CD14-positive monocyte (primary cell): ENCODE data around the gene XPO6. TPM values are rescaled to one million over a fixed set of nuclear protein-coding genes. Genes with fewer than 3 reads are reported as not detected.
A peak's percentile ranks its signal among the peaks of the same experiment; 100 is the strongest.

Source experiments
- DNase-seq, 3 donors: peaks; one replicate each; pipeline ENCODE4 v3.0.0-alpha.2; 2011 to 2022
- H2AFZ ChIP-seq: 2 replicates; pipeline ENCODE4 v1.6.0; 2012; ENCODE audit warnings: mild to moderate bottlenecking, low read depth, low read length, inconsistent platforms; ENCODE audit not compliant: insufficient read depth, poor library complexity, severe bottlenecking
- H3K27ac ChIP-seq, 2 donors: 1 replicate in 1 of 2; 2 replicates in 1 of 2; pipeline ENCODE4 v1.5.1; 2012 to 2013; ENCODE audit warnings: low read length in 2 of 2, control low read depth in 1 of 2, inconsistent platforms in 1 of 2, low read depth in 1 of 2, mild to moderate bottlenecking in 1 of 2
- H3K27me3 ChIP-seq, 2 donors: one replicate each; pipeline versions ENCODE4 v1.6.0 to v1.6.1; 2011 to 2013; ENCODE audit warnings: low read length in 2 of 2; ENCODE audit not compliant: control insufficient read depth in 2 of 2, insufficient read depth in 2 of 2
- H3K36me3 ChIP-seq, 2 donors: replicated peaks in 1 of 2; 1 replicate in 1 of 2; 2 replicates in 1 of 2; pipeline versions ENCODE4 v1.5.1 to v1.6.1; 2012 to 2013; ENCODE audit warnings: low read length in 2 of 2, control low read depth in 1 of 2, inconsistent platforms in 1 of 2, mild to moderate bottlenecking in 1 of 2; ENCODE audit not compliant: insufficient read depth in 2 of 2, control insufficient read depth in 1 of 2
- H3K4me1 ChIP-seq, 2 donors: 1 replicate in 1 of 2; 2 replicates in 1 of 2; pipeline versions ENCODE4 v1.5.1 to v1.6.1; 2012 to 2013; ENCODE audit warnings: low read length in 2 of 2, control low read depth in 1 of 2, inconsistent platforms in 1 of 2, mild to moderate bottlenecking in 1 of 2, moderate library complexity in 1 of 2; ENCODE audit not compliant: insufficient read depth in 2 of 2, control insufficient read depth in 1 of 2
- H3K4me2 ChIP-seq: replicated peaks from 2 replicates; pipeline ENCODE3; 2012; ENCODE audit warnings: low read length, moderate library complexity, mild to moderate bottlenecking; ENCODE audit not compliant: poor library complexity, severe bottlenecking; ENCODE audit errors: extremely low read depth
- H3K4me3 ChIP-seq, 3 experiments: fragments of 200-600 bp in 1 of 3; sonication (generic) in 1 of 3; replicated peaks in 1 of 3; 1 replicate in 2 of 3; 2 replicates in 1 of 3; pipeline ENCODE4 v1.5.1; 2011 to 2013; ENCODE audit warnings: low read length in 3 of 3, mild to moderate bottlenecking in 3 of 3, control low read depth in 2 of 3, low read depth in 2 of 3, inconsistent platforms in 1 of 3, moderate library complexity in 1 of 3
- H3K79me2 ChIP-seq: 2 replicates; pipeline ENCODE4 v1.6.0; 2012; ENCODE audit warnings: mild to moderate bottlenecking, control low read depth, inconsistent platforms, low read length, moderate library complexity; ENCODE audit not compliant: insufficient read depth
- H3K9ac ChIP-seq: 2 replicates; pipeline ENCODE4 v1.6.0; 2017; ENCODE audit warnings: low read length, mild to moderate bottlenecking; ENCODE audit not compliant: insufficient read depth, poor library complexity, severe bottlenecking
- H3K9me3 ChIP-seq, 2 donors: replicated peaks in 1 of 2; 1 replicate in 1 of 2; 2 replicates in 1 of 2; pipeline versions ENCODE4 v1.5.1 to v1.6.1; 2012 to 2013; ENCODE audit warnings: low read length in 2 of 2, control low read depth in 1 of 2; ENCODE audit not compliant: control insufficient read depth in 1 of 2, insufficient read depth in 1 of 2
- H4K20me1 ChIP-seq: 2 replicates; pipeline ENCODE4 v1.6.0; 2012; ENCODE audit warnings: mild to moderate bottlenecking, low read length, control low read depth, moderate library complexity; ENCODE audit not compliant: insufficient read depth
- H3K27ac Mint-ChIP-seq, 7 donors: one replicate each; pipeline ENCODE4 v1.8.0; 2020; ENCODE audit warnings: mild to moderate bottlenecking in 7 of 7, mixed read lengths in 7 of 7, moderate library complexity in 6 of 7, inconsistent platforms in 2 of 7
- H3K27me3 Mint-ChIP-seq, 3 donors: one replicate each; pipeline ENCODE4 v1.8.0; 2021 to 2022; ENCODE audit warnings: low read depth in 3 of 3, mild to moderate bottlenecking in 3 of 3, mixed read lengths in 3 of 3, moderate library complexity in 3 of 3, inconsistent platforms in 1 of 3
- H3K36me3 Mint-ChIP-seq, 2 donors: one replicate each; pipeline ENCODE4 v1.8.0; 2020; ENCODE audit warnings: mixed read lengths in 2 of 2, inconsistent platforms in 1 of 2, mild to moderate bottlenecking in 1 of 2
- H3K4me1 Mint-ChIP-seq: one replicate; pipeline ENCODE4 v1.8.0; 2020; ENCODE audit warnings: mild to moderate bottlenecking, mixed read lengths
- H3K4me3 Mint-ChIP-seq, 2 donors: one replicate each; pipeline ENCODE4 v1.8.0; 2020; ENCODE audit warnings: mild to moderate bottlenecking in 2 of 2, mixed read lengths in 2 of 2, moderate library complexity in 1 of 2
- H3K9me3 Mint-ChIP-seq, 7 donors: one replicate each; pipeline ENCODE4 v1.8.0; 2020 to 2022; ENCODE audit warnings: mixed read lengths in 7 of 7, mild to moderate bottlenecking in 6 of 7, moderate library complexity in 6 of 7, inconsistent platforms in 2 of 7
- WGBS: methylation state at CpG from one replicate; pipeline ENCODE4 v1.1.5; 2013; ENCODE audit warnings: missing lambda C conversion rate; ENCODE audit not compliant: insufficient coverage; 5-methylcytosine and 5-hydroxymethylcytosine counted together
- intact Hi-C, 2 donors: fragments of 100-400 bp; cut with micrococcal nuclease; formaldehyde crosslinking; loops; one replicate each; pipeline versions ENCODE4 v1.15.0 to v1.15.1; 2023
- polyA plus RNA-seq, 3 donors: library from polyadenylated mRNA; depleted of rRNA in 1 of 3; unstranded in 2 of 3; stranded (reverse) in 1 of 3; fragments of 300-500 nt in 2 of 3; fragments of >200 nt in 1 of 3; fragmentation: Illumina TruSeq in 2 of 3; gene quantifications; 1 replicate in 2 of 3; 2 replicates in 1 of 3; pipeline ENCODE4 v1.2.3, GENCODE V29; 2012 to 2021
- TF ChIP-seq, protein P1 (sequence below): fragments of 200-600 bp; IDR thresholded peaks from one replicate; pipeline ENCODE4 v1.8.0; 2022; ENCODE audit warnings: antibody characterized with exemption, mild to moderate bottlenecking

The XPO6 gene
- polyA plus RNA-seq, 3 donors, result 35.7 to 166 (median 38.3) TPM

DNA sequence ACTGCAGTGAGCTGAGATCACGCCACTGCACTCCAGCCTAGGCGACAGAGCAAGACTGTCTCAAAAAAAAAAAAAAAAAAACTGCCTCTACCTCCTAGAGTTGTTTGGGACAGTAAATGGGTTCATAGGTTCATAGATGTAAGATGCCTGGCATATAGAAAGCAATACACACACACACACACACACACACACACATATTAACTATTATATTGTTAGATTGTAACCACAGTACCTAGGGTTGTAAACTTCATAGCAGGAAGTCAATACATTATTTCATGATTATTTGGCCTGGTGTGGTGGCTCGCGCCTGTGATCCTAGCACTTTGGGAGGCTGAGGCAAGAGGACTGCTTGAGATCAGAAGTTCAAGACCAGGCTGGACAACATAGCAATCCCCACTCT lies 5.8 kb downstream of the XPO6 start:
- peaks cover 100% of the 10 kb centered on the region for H4K20me1 ChIP-seq
- peaks cover 48 to 78% of the 10 kb centered on the region in 2 donors for H3K36me3 ChIP-seq
- H3K4me3 ChIP-seq, result no peak overlapping the region
- Mint-ChIP-seq H3K4me3 (no peak overlapping the region), H3K9me3 (peaks cover 0 to 2% (median 0%) of the 10 kb centered on the region in 7 donors), H3K4me1 (peaks cover 45% of the 10 kb centered on the region), H3K36me3 (peaks cover 17 to 27% of the 10 kb centered on the region in 2 donors), H3K27ac (peak overlapping the region in 2 of 7 donors; percentile 67 to 77), H3K27me3 (peaks cover 0 to 1% (median 0%) of the 10 kb centered on the region in 3 donors)
- no peak overlapping the region for H2AFZ ChIP-seq
- H3K4me2 ChIP-seq, result no peak overlapping the region
- TF ChIP-seq, protein P1, sequence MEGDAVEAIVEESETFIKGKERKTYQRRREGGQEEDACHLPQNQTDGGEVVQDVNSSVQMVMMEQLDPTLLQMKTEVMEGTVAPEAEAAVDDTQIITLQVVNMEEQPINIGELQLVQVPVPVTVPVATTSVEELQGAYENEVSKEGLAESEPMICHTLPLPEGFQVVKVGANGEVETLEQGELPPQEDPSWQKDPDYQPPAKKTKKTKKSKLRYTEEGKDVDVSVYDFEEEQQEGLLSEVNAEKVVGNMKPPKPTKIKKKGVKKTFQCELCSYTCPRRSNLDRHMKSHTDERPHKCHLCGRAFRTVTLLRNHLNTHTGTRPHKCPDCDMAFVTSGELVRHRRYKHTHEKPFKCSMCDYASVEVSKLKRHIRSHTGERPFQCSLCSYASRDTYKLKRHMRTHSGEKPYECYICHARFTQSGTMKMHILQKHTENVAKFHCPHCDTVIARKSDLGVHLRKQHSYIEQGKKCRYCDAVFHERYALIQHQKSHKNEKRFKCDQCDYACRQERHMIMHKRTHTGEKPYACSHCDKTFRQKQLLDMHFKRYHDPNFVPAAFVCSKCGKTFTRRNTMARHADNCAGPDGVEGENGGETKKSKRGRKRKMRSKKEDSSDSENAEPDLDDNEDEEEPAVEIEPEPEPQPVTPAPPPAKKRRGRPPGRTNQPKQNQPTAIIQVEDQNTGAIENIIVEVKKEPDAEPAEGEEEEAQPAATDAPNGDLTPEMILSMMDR, result no peak
- no CpG with 5 or more reads among the region's 4 CpGs for WGBS
- peaks cover 100% of the 10 kb centered on the region for H3K79me2 ChIP-seq
- H3K9me3 ChIP-seq, result no peaks in the 10 kb centered on the region
- intact Hi-C loops, result no loop called here
- peaks cover 18 to 33% of the 10 kb centered on the region in 2 donors for H3K4me1 ChIP-seq
- no peak for DNase-seq
- H3K27me3 ChIP-seq, result no peaks in the 10 kb centered on the region
- no peak overlapping the region for H3K9ac ChIP-seq
- H3K27ac ChIP-seq, result no peak overlapping the region

DNA sequence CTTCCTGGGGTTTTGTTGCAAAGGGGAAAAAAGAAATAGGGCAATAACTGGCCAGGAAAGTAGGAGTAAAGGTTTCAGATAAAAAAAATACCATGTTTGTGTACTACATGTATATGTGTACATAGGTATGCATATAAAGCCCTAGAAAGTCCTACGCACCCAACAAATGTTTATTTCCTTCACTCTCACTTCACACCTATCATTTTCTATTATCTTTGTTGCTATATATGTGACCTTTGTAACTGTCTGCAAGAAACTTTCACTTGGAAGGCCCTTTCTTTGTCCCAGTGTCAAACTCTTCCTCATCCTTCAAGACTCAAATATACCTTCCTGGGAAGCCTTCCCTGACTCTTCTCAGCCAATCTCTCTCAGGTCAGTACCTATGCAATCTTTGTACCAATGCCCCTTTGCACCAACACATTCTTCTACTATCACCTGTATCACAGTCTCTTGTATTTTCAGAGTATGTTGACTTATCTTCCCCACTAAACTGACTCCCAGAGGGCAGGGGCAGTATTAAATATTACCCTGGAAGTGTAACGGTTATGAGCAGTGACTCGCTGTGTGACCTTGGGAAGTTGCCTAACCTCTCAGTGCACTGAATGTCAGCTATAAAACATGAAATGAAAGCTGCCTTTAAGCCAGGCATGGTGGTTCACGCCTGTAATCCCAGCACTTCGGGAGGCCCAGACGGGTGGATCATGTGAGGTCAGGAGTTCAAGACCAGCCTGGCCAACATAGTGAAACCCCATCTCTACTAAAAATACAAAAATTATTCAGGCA lies 6.5 kb downstream of the XPO6 start:
- H3K36me3 ChIP-seq, result peaks cover 51 to 84% of the 10 kb centered on the region in 2 donors
- no peak overlapping the region for H3K9ac ChIP-seq
- peaks cover 41% of the 10 kb centered on the region for H3K4me1 Mint-ChIP-seq
- TF ChIP-seq, protein P1, result no peak
- 100% methylated on average over 1 of the region's 6 CpGs for WGBS
- H3K9me3 Mint-ChIP-seq, result peaks cover 0 to 2% (median 0%) of the 10 kb centered on the region in 7 donors
- H3K27ac ChIP-seq, result peak overlapping the region in 1 of 2 donors; percentile 74
- peak overlapping the region in 2 of 7 donors; percentile 67 to 77 for H3K27ac Mint-ChIP-seq
- no peak overlapping the region for H3K4me3 ChIP-seq
- H3K9me3 ChIP-seq, result no peaks in the 10 kb centered on the region
- H3K79me2 ChIP-seq, result peaks cover 100% of the 10 kb centered on the region
- peaks cover 0 to 1% (median 0%) of the 10 kb centered on the region in 3 donors for H3K27me3 Mint-ChIP-seq
- H3K27me3 ChIP-seq, result no peaks in the 10 kb centered on the region
- H2AFZ ChIP-seq, result no peak overlapping the region
- intact Hi-C loops, result no loop called here
- H3K4me2 ChIP-seq, result no peak overlapping the region
- peaks cover 12 to 27% of the 10 kb centered on the region in 2 donors for H3K4me1 ChIP-seq
- DNase-seq, result no peak
- peaks cover 24 to 33% of the 10 kb centered on the region in 2 donors for H3K36me3 Mint-ChIP-seq
- peaks cover 100% of the 10 kb centered on the region for H4K20me1 ChIP-seq
- no peak overlapping the region for H3K4me3 Mint-ChIP-seq
